ENCODE results near the gene MXI1.

MXI1 gene

DNA sequence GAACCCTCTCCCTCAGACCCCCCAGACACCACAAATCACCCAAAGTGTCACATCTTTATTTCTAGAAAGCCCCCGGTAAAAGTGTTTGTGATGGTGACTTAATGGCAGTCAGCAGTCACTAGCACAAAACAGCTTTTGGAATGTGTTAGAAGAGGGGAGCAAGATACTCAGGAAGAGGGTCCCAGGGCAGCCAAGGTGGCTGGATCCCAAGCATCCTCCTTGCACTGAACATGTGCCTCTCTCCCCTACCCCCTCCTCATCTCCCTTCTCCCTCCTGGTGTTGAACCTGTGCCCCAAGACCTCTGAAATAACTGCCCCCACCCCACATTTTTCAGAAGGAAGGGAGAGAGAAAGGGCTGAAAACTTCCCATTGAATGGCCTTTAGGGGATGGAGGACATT is 37.8 kb upstream of the MXI1 start:
- Histone ChIP-seq H3K9me3 (ENCODE audit: low read length) (no peaks in the 10 kb centered on the region), H3K4me1 (ENCODE audit: insufficient read depth, low read length) (no peaks in the 10 kb centered on the region), H3K9ac (ENCODE audit: low read length) (no peak overlapping the region), H3K36me3 (ENCODE audit: insufficient read depth, low read length) (no peaks in the 10 kb centered on the region), H3K4me3 (ENCODE audit: low read depth in 1 of 2, low read length in 2 of 2) (no peak overlapping the region), H3K27me3 (ENCODE audit: control insufficient read depth in 1 of 2, insufficient read depth in 2 of 2, low read length in 2 of 2) (peaks cover 0 to 23% of the 10 kb centered on the region in 2 donors), H3K27ac (ENCODE audit: low read depth, low read length) (no peak overlapping the region)

- H3K27me3 ChIP-seq (ENCODE audit: control insufficient read depth in 1 of 2, insufficient read depth in 2 of 2, low read length in 2 of 2) = peaks cover 0 to 23% of the 10 kb centered on the region in 2 donors
- no peak overlapping the region for H3K27ac ChIP-seq (ENCODE audit: low read depth, low read length)
- no peaks in the 10 kb centered on the region for H3K36me3 ChIP-seq (ENCODE audit: insufficient read depth, low read length)
- no peaks in the 10 kb centered on the region for H3K9me3 ChIP-seq (ENCODE audit: low read length)
- H3K4me1 ChIP-seq (ENCODE audit: insufficient read depth, low read length) = no peaks in the 10 kb centered on the region
- no peak overlapping the region for H3K9ac ChIP-seq (ENCODE audit: low read length)
- H3K4me3 ChIP-seq (ENCODE audit: low read depth in 1 of 2, low read length in 2 of 2) = no peak overlapping the region
Measured at GRCh38 chr10:110170142-110170971, 37.0 kb upstream of the MXI1 start.

DNA sequence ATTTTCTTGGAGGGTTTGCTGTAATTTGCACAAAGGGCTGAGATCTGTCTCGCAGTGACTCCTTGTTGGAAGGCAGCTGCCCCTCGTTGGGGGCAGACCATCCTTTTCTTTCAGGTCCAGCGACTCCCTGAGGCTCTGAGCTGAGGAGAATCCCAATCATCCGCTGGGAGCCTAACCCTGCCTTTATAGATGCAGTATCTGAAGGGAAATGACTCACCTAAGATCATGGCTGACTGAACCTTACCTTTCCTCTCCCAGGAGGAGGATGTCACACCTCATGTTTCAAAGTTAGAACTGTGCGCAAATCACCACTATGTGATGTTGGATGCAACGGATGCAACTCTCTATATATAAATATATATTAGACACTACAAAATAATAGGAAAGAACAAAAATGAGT is 36.4 kb upstream of the MXI1 start:
- Histone ChIP-seq H3K27ac (ENCODE audit: low read depth, low read length) (no peak overlapping the region), H3K4me1 (ENCODE audit: insufficient read depth, low read length) (no peaks in the 10 kb centered on the region), H3K9me3 (ENCODE audit: low read length) (no peaks in the 10 kb centered on the region), H3K27me3 (ENCODE audit: control insufficient read depth in 1 of 2, insufficient read depth in 2 of 2, low read length in 2 of 2) (peaks cover 0 to 23% of the 10 kb centered on the region in 2 donors), H3K9ac (ENCODE audit: low read length) (no peak overlapping the region), H3K4me3 (ENCODE audit: low read depth in 1 of 2, low read length in 2 of 2) (no peak overlapping the region), H3K36me3 (ENCODE audit: insufficient read depth, low read length) (no peaks in the 10 kb centered on the region)

DNA sequence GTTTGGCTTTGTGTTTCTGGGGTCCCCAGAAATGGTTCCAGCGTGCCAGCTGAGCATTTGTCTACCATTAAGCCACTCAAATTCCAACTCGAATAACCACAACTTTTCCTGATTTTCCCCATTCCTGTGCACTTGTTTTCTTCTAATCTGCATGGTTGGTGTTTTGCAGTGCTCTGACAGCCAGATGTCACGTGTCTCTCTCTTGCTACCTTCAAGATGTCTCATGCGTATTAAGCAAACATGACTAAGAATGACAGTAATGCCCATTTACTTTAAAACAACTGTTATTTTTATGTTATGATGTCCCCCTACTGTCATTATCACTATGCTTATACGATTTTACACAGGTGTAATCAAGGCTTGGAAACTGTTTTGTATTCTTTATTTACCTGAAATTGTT is 35.2 kb upstream of the MXI1 start:
- H3K36me3 ChIP-seq (ENCODE audit: insufficient read depth, low read length) = no peaks in the 10 kb centered on the region
- H3K4me1 ChIP-seq (ENCODE audit: insufficient read depth, low read length) = no peaks in the 10 kb centered on the region
- H3K27ac ChIP-seq (ENCODE audit: low read depth, low read length) = no peak overlapping the region
- no peaks in the 10 kb centered on the region for H3K9me3 ChIP-seq (ENCODE audit: low read length)
- no peak overlapping the region for H3K9ac ChIP-seq (ENCODE audit: low read length)
- no peak overlapping the region for H3K4me3 ChIP-seq (ENCODE audit: low read depth in 1 of 2, low read length in 2 of 2)
- H3K27me3 ChIP-seq (ENCODE audit: control insufficient read depth in 1 of 2, insufficient read depth in 2 of 2, low read length in 2 of 2) = peaks cover 0 to 22% of the 10 kb centered on the region in 2 donors

- Histone ChIP-seq H3K4me3 (ENCODE audit: low read depth in 1 of 2, low read length in 2 of 2) (no peak overlapping the region), H3K9me3 (ENCODE audit: low read length) (no peaks in the 10 kb centered on the region), H3K27me3 (ENCODE audit: control insufficient read depth in 1 of 2, insufficient read depth in 2 of 2, low read length in 2 of 2) (peaks cover 0 to 7% of the 10 kb centered on the region in 2 donors)
Measured at GRCh38 chr10:110174201-110174600, 33.2 kb upstream of the MXI1 start.

DNA sequence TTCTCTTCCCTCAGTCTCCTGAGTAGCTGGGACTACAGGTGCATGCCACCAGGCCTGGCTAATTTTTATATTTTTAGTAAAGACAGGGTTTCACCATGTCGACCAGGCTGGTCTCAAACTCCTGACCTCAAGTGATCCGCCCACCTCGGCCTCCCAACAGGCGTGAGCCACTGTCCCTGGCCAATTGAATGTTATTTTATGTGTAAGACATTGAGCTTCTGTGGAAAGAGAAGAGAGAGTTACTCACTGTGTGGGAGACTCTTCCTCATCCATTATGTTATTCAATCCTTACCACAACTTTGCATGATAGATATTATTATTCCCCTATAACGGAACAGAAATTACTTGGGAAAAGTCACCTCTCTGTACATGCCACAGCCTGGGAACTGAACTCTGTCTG is 32.6 kb upstream of the MXI1 start:
- Histone ChIP-seq H3K4me3 (ENCODE audit: low read depth in 1 of 2, low read length in 2 of 2) (no peak overlapping the region), H3K27me3 (ENCODE audit: control insufficient read depth in 1 of 2, insufficient read depth in 2 of 2, low read length in 2 of 2) (peaks cover 0 to under 1% of the 10 kb centered on the region in 2 donors), H3K27ac (ENCODE audit: low read depth, low read length) (no peak overlapping the region), H3K4me1 (ENCODE audit: insufficient read depth, low read length) (no peaks in the 10 kb centered on the region), H3K9ac (ENCODE audit: low read length) (no peak overlapping the region), H3K9me3 (ENCODE audit: low read length) (no peaks in the 10 kb centered on the region), H3K36me3 (ENCODE audit: insufficient read depth, low read length) (no peaks in the 10 kb centered on the region)

More at GRCh38 chr10:110174201-110174600, 33.2 kb upstream of the MXI1 start:
- Histone ChIP-seq H3K4me1 (ENCODE audit: insufficient read depth, low read length) (no peaks in the 10 kb centered on the region), H3K9ac (ENCODE audit: low read length) (no peak overlapping the region), H3K36me3 (ENCODE audit: insufficient read depth, low read length) (no peaks in the 10 kb centered on the region), H3K27ac (ENCODE audit: low read depth, low read length) (no peak overlapping the region)

- Histone ChIP-seq H3K27ac (ENCODE audit: low read depth, low read length) (no peak overlapping the region), H3K4me3 (ENCODE audit: low read depth in 1 of 2, low read length in 2 of 2) (no peak overlapping the region), H3K36me3 (ENCODE audit: insufficient read depth, low read length) (no peaks in the 10 kb centered on the region), H3K9ac (ENCODE audit: low read length) (no peak overlapping the region), H3K4me1 (ENCODE audit: insufficient read depth, low read length) (no peaks in the 10 kb centered on the region), H3K9me3 (ENCODE audit: low read length) (no peaks in the 10 kb centered on the region), H3K27me3 (ENCODE audit: control insufficient read depth in 1 of 2, insufficient read depth in 2 of 2, low read length in 2 of 2) (no peaks in the 10 kb centered on the region)
Measured at GRCh38 chr10:110175406-110175805, 32.0 kb upstream of the MXI1 start.

DNA sequence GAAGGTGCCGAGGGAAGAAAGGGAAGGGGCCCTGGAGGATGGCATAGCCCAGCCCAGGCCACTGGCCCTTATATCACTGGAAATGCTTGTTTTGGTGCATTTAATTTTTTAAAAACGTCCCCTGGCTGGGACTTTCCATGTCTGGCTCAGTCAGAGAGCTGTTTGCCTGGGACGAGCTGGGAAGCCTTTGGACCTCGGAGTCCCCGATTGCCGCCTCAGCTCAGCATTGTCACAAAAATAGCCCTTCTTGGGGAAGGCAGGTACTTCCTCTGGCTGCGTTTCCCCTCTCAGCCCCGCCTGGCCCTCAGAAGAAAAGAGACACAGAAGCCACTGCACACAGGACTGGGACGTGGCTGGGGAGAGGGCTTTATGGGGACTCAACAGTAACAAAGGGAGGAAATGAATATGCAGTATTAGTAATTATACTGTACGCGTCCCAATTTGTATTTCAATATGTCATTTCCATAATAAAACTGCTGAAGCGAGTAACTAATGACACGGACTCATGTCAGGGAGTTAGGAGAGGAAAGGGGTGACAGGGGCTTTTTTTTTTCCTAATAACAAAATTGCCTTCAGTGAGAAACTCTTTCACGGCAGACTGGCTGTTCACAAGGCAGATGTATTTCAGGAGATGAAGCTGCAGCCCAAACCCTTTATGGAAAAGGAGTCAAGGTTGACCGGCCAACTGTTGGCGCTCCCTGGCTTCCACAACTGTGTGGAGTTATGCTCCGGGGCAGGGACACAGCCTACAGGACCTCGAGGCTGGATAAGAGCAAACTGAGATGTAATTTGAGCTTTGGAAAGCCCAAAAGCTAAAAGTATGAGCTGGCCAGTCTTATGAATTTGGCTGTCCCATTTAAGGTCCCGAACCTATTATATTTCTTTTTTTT is 31.0 kb upstream of the MXI1 start:
- Histone ChIP-seq H3K4me3 (ENCODE audit: low read depth in 1 of 2, low read length in 2 of 2) (no peak overlapping the region), H3K9ac (ENCODE audit: low read length) (no peak overlapping the region), H3K27ac (ENCODE audit: low read depth, low read length) (no peak overlapping the region)

GRCh38 chr10:110179220-110179619 is 28.2 kb upstream of the MXI1 start:
- no peaks in the 10 kb centered on the region for H3K36me3 ChIP-seq (ENCODE audit: insufficient read depth, low read length)
- H3K9me3 ChIP-seq (ENCODE audit: low read length) = no peaks in the 10 kb centered on the region
- H3K4me3 ChIP-seq (ENCODE audit: low read depth in 1 of 2, low read length in 2 of 2) = no peak overlapping the region
- H3K4me1 ChIP-seq (ENCODE audit: insufficient read depth, low read length) = no peaks in the 10 kb centered on the region
- no peak overlapping the region for H3K9ac ChIP-seq (ENCODE audit: low read length)
- H3K27ac ChIP-seq (ENCODE audit: low read depth, low read length) = no peak overlapping the region
- H3K27me3 ChIP-seq (ENCODE audit: control insufficient read depth in 1 of 2, insufficient read depth in 2 of 2, low read length in 2 of 2) = no peaks in the 10 kb centered on the region

More for the DNA sequence above, 31.0 kb upstream of the MXI1 start:
- Histone ChIP-seq H3K9me3 (ENCODE audit: low read length) (no peaks in the 10 kb centered on the region), H3K27me3 (ENCODE audit: control insufficient read depth in 1 of 2, insufficient read depth in 2 of 2, low read length in 2 of 2) (no peaks in the 10 kb centered on the region), H3K36me3 (ENCODE audit: insufficient read depth, low read length) (no peaks in the 10 kb centered on the region), H3K4me1 (ENCODE audit: insufficient read depth, low read length) (no peaks in the 10 kb centered on the region)

DNA sequence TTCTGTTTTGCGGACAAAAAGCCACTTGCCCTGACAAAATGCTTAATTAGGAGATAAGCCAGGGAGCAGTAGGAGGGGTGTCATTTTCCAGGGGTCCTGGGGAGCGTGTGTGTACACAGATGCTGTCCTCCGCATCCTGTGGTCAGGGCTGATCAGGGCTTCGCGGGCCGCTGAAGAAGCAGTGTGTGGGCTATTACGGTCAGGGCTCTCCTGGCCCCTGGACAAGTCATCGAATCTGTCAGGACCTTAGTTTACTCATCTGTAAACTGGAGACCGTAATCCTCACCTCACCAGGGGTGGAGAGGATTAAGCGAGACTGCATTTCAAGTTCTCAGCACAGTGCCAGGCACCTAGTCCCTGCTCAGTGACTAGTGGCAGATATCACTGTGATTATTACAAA is 26.0 kb upstream of the MXI1 start:
- Histone ChIP-seq H3K9me3 (ENCODE audit: low read length) (no peaks in the 10 kb centered on the region), H3K27ac (ENCODE audit: low read depth, low read length) (no peak overlapping the region), H3K4me3 (ENCODE audit: low read depth in 1 of 2, low read length in 2 of 2) (no peak overlapping the region)

DNA sequence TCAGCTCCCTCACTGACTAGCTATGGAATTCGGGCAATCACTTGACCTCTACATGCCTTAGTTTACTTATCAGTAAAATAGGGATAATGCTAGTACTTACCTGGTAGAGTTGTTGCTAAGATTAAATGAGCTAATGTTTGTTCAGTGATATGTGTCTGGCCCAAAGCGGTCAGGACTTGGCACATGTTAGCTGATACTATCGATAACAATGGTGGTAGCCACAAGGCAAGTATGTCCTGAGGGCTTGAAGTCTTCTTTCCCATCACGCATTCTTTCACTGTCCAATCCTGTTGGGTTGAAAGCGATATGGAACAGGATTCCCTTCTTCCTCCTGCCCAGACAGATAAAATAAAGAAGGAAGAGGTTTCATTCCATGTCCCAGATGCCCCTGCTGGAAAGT is 25.5 kb upstream of the MXI1 start:
- Histone ChIP-seq H3K4me1 (ENCODE audit: insufficient read depth, low read length) (no peaks in the 10 kb centered on the region), H3K9ac (ENCODE audit: low read length) (no peak overlapping the region), H3K27ac (ENCODE audit: low read depth, low read length) (no peak overlapping the region), H3K36me3 (ENCODE audit: insufficient read depth, low read length) (no peaks in the 10 kb centered on the region), H3K27me3 (ENCODE audit: control insufficient read depth in 1 of 2, insufficient read depth in 2 of 2, low read length in 2 of 2) (no peaks in the 10 kb centered on the region), H3K4me3 (ENCODE audit: low read depth in 1 of 2, low read length in 2 of 2) (no peak overlapping the region), H3K9me3 (ENCODE audit: low read length) (no peaks in the 10 kb centered on the region)

More for the DNA sequence above, 26.0 kb upstream of the MXI1 start:
- no peaks in the 10 kb centered on the region for H3K36me3 ChIP-seq (ENCODE audit: insufficient read depth, low read length)
- H3K4me1 ChIP-seq (ENCODE audit: insufficient read depth, low read length) = no peaks in the 10 kb centered on the region
- no peaks in the 10 kb centered on the region for H3K27me3 ChIP-seq (ENCODE audit: control insufficient read depth in 1 of 2, insufficient read depth in 2 of 2, low read length in 2 of 2)
- no peak overlapping the region for H3K9ac ChIP-seq (ENCODE audit: low read length)
